Measurements from ENCODE around the gene FAM149B1.
"Not testable (repeated sequence)": the region's sequence is repeated elsewhere in the genome, so short reads cannot be mapped to it uniquely, and the experiment has no call there.

Gene FAM149B1

DNA sequence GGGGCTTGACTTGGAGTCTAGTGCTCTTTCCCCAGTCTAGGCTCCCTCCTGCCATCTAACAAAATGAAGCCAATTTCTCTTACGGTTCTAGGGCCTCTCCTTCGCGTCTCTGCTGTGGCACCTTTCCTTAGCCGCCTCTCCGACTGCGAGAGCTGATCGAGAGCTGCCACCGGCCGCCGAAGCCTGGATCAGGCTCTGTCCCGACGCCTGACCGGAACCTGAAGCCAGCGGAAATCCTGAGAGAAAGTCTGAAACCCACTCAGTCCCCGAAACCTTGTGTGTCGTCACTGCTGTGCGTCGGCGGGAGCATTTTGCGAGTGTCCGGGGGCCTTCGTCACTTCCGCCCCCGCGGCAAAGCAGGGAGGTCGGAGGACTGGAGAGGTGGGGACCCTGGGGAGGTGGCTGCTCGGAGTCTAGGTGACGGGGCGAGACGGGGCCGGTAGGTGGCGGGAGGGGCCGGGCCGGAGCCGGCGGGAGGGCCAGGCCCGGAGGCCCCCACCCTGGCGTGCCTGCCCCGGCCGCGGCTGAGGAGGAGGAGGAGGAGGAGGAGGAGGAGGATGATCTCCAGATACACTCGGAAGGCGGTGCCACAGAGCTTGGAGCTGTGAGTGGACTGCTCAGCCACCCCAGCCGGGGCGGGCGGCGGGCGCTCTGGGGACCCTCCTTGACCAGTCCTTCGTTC lies at the start of gene FAM149B1, which contains the start of gene ECD:
FAM149B1 (plus strand) TSS at position 337 of the 682 bp plus-strand sequence; CDS start at position 558, 221 bp downstream.
ECD (minus strand) TSS at position 226 of the 682 bp plus-strand sequence. CDS start 4,071 bp downstream, outside the sequence.
- in situ Hi-C loops (cut with MboI; ENCODE audit: low sequenced_read_pairs): no loop called here

DNA sequence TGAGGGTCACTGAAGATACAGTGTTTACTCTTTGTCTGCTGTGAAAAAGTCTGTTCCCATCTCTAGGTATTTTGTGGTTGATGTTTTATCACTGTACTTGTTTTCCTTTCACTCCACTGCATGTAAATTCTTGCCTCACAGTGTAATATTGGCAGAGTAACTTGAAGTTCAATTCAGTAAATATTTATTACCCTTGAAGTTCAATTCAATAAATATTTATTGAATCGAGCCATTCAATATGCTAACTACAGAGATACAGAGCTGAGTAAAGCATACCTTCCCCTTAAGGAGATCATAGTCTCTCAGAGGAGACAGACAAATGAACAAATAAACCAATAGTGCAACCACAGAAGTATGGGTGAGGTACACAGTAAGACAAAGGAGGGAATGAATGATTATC lies 48.5 kb upstream of the FAM149B1 start:
- in situ Hi-C loops (cut with MboI; ENCODE audit: low sequenced_read_pairs): no loop called here

DNA sequence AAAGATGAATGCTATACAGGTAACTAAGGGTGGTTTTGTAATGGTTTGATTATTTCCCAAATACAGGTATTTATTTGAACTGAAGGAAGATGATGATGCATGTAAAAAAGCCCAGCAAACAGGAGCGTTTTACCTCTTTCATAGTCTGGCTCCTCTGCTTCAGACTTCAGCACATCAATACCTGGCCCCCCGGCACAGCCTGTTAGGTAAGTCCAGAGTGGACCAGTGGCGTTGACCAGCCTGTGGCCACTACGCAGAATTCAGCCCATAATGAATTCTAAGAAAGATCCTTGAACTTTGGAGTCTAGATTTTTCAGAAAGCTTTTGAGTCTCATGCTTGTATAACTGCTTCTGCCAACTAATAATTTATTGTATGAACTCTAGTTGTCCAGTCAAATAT lies 48.0 kb upstream of the FAM149B1 start:
- in situ Hi-C loops (cut with MboI; ENCODE audit: low sequenced_read_pairs): no loop called here

DNA sequence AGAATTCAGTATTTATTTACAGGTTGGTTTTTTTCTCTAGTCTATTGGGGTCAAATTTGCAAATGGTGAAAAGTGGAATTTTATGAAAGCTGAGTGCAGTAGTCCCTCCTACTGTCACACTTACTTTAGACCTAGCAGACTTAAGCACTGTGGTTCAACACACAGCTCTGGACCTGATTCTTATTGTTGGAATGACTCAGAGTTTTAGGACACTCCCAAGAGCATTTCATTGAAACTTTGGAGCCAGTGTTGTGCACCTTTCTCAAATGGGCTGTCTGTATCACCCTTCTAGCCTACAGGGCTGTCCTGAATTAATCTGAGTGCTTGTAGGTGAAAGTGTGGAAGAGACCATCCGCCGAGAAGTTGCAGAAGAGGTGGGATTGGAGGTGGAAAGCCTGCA lies 41.6 kb upstream of the FAM149B1 start:
- in situ Hi-C loops (cut with MboI; ENCODE audit: low sequenced_read_pairs): no loop called here

DNA sequence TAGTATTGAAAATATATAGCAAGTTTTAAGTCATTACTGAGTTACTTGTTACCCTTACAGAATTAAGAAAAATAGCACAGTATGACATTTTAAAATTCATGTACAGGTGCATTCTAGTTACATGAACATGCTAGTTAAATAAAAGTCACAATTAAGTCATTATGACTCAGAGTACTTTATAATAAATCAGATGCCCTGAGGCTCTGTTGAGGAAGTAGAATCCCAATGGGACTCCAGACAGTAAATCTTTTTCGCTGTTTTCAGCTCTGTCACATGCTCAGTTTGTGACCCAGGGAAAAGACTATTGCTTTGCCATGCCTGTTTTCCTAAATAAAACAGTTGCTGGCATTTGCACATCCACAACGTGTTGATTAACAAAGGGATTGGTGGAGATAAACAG lies 36.6 kb upstream of the FAM149B1 start:
- in situ Hi-C loops (cut with MboI; ENCODE audit: low sequenced_read_pairs): no loop called here

DNA sequence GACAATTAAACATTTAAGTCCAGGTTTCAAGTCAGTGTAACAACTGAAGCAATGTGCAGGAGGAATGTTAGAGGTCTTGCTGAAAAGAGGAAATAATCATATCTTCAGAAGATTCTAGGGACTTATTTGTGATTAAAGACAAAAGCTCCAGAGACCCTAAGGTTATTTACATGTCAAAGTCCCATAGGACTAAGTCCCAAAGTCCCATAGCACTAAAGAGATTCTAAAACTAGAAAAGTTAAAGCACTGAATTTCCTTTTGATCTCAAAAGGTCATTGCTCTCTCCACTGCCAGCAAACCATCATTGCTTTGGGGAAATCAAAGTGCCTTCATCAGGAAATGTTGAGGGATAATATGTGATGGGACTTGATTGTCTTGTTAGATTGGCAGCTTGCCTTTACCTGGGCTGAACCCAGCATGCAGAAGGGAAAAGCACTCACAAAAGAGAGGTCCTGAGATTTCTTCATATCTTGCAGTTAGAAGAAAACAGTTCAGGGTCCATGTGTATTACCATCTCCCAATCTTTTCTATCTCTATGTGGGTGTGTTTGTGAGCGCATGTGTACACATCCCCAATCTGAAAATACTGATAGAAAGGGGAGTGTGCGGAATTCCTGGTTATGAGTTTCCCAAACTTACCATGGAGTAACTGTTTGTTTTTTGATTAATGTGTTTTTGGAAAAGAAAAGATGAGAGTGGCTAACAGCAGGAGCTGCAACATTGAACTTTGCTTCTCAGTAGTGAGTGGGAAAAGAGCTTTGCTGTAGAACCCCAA lies 35.8 kb upstream of the FAM149B1 start:
- in situ Hi-C loops (cut with MboI; ENCODE audit: low sequenced_read_pairs): no loop called here

DNA sequence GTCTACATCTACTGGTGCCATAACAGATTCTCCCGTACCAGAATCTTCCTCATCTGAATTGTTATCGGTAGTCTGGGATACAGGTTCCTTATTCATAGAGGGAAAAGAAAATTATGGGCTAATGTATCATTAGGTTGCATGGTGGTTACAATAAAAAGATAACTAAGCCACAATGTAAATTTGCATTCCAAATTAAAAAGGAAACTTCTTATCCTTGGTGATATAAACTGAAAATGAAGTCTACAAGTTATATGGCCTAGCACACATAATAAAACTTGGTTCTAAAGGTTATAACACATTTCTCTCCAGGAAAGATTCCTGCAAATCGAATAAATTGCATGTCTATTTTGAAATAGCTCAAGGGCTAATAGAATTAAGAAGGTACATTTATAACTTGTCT lies 33.2 kb upstream of the FAM149B1 start:
- in situ Hi-C loops (cut with MboI; ENCODE audit: low sequenced_read_pairs): no loop called here

DNA sequence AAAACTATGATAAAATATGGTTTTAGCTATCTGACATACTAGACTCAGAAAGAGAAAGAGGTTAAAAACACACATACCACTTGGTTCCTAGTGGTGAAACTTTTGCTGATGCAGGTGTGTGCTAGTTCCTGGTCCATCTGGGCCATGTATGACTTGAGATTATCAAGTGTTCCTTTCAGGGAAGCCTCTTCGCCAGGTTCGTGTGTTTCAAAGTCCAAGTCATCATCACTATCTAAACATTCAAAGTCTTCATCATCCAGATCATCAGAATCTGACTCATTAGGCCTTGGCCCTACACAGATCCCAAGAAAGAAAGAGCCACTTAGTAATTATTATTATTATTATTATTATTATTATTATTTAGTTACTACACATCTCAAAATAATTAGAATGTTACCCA lies 31.3 kb upstream of the FAM149B1 start:
- in situ Hi-C loops (cut with MboI; ENCODE audit: low sequenced_read_pairs): no loop called here

DNA sequence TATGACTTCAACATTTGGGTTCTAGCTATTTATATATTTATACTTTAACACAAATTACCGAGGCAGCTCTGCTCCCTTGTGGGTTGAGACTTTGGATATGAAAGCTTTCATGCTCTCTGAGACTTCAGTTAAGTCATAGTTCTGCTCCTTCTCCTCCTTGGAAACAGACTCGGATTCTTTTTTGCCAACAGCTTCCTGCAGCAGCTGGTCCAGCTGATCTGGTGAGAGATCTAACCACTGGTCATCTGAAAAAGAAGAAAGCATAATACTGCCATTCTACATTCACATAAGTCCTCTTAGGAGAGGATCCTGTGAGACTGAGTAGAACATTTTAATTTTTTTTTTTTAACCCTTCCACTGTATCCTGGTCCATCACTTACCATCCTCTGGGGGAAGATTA lies 28.7 kb upstream of the FAM149B1 start:
- in situ Hi-C loops (cut with MboI; ENCODE audit: low sequenced_read_pairs): no loop called here

DNA sequence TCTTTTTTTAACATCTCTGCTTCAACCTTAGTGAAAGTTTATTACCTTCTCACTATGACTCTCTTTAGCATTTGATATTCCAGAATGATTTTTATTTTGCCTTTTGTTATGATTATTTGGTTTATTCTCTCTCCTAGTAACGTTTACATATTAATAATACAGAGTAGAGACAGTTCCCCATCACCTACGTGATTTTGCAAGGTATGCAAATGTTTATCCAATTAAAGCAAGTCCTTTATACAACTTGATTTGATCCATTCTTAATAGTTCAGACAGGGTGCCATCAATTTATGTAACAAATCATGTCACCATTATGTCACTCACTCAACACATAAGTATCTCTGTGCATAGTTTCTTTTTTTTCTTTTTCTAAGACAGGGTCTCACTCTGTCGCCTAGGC lies 26.3 kb upstream of the FAM149B1 start:
- in situ Hi-C loops (cut with MboI; ENCODE audit: low sequenced_read_pairs): no loop called here

DNA sequence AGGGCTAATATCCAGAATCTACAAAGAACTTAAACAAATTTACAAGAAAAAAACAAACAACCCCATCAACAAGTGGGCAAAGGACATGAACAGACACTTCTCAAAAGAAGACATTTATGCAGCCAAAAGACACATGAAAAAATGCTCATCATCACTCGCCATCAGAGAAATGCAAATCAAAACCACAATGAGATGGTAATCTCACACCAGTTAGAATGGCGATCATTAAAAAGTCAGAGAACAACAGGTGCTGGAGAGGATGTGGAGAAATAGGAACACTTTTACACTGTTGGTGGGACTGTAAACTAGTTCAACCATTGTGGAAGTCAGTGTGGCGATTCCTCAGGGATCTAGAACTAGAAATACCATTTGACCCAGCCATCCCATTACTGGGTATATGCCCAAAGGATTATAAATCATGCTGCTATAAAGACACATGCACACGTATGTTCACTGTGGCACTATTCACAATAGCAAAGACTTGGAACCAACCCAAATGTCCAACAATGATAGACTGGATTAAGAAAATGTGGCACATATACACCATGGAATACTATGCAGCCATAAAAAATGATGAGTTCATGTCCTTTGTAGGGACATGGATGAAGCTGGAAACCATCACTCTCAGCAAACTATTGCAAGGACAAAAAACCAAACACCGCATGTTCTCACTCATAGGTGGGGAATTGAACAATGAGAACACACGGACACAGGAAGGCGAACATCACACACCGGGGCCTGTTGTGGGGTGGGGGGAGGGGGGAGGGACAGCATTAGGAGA lies 17.1 kb upstream of the FAM149B1 start:
- in situ Hi-C loops (cut with MboI; ENCODE audit: low sequenced_read_pairs): not testable (repeated sequence)

DNA sequence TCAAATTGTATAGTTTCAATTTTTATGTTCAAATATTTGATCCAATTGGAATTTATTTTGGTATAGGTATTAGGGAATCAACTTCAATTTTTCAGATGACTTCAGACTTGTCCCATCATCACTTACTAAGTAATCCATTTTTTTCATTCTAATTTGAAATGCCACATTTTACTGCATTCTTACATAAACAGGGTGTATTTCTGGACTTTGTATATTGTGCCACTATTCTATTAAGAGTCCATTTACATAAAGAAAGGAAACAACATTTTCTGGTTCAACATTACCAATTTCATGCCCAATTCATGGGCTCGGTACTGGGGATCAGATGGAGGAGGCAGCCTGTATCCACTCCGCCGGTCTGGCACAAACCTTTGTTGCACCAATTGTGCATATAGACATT lies 15.9 kb upstream of the FAM149B1 start:
- in situ Hi-C loops (cut with MboI; ENCODE audit: low sequenced_read_pairs): no loop called here

DNA sequence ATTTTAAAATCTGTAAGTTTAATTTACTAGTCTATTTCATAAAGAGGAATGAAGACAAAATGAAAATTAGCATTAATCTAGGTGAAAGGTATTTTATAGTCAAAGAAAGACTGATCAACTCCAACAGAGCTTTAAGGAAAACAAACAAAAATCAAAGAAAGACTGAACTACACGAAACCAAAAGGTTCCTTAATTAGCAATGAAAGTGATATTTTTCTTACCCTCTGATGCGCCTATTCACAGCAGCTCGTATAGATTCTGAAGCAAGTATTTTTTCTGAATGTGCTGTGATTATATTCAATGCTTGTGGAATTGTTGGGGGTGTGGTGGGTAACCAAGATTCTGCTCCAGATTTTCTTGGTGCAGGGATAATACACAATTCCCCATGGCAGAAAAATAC lies 11.9 kb upstream of the FAM149B1 start:
- in situ Hi-C loops (cut with MboI; ENCODE audit: low sequenced_read_pairs): no loop called here

DNA sequence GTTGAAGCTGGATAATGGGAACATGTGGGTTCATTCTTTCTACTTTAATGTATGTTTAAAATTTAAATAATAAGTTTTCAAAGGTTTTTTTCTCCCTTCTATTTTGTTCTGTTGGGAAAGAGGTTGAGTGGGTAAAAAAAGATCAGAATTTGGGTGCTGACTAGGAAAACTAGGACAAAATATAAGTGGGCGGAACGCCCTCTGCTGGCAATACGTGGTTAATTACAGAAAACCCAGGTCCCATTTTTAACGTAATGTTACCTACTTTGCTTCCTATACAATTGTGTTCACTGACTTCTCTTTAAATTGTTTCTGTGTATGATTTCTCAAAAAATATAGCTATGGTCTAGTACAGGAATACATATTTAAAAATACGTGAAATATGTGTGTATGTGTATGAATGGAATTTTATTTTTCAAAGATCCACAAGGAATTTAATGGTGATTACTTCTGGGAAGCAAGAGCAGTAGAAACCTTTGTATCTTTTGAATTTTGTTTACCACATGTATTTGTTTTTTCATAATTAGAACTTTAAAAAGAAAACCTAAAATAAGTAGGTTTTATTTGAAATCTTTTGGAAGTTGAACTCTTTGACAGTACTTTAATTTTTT lies 8.8 kb upstream of the FAM149B1 start:
- in situ Hi-C loops (cut with MboI; ENCODE audit: low sequenced_read_pairs): no loop called here

DNA sequence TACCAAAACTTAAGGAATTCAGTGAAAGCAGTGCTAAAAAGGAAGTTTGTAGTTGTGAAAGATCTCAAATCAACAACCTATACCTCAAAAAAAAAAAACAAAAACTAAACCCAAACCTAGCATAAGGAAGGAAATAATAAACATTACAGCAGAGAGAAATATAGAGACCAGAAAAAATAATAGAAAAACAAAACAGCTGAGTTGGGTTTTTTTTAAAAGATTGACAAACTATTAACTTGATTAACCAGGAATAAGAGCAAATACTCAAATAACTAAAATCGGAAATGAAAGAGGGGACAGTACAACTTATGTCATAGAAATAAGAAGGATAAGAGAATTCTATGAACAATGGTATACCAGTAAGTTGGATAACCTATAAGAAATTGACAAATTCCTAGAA lies 6.8 kb upstream of the FAM149B1 start:
- in situ Hi-C loops (cut with MboI; ENCODE audit: low sequenced_read_pairs): no loop called here

DNA sequence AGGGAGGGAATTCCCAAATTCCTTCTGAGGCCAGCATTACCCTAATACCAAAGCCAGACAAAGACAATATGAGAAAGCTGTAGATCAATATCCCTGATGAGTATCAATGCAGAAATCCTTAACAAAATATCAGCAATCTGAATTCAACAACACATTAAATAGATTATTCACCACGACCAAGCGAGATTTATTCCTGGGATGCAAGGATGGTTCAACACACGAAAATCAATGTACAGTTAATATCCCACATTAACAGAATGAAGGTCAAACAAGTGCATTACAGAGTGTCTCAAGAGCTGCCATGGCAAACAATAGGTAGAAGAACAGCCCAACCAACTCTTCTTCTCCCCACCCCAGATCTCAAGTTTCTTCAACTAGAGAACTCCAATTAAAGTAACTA lies 6.3 kb upstream of the FAM149B1 start:
- in situ Hi-C loops (cut with MboI; ENCODE audit: low sequenced_read_pairs): no loop called here

DNA sequence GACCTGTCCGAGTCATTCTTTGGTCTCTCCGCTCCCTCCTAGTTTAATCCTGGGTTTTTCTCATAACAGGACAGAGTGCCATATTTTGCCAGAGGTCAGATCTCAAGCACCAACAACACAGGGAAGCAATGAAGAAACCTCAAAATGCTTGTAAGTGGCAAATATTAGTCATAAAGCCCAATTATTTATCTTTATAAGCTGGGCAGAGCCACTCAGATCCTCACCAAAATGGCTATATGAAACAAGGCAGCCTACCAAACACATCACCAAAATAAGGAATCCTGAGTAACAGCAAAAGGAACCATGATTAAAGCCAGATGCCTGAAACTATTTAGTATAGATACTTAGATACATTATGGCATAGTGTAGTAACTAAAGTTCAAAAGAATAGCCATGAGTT lies 4.8 kb upstream of the FAM149B1 start:
- in situ Hi-C loops (cut with MboI; ENCODE audit: low sequenced_read_pairs): no loop called here

DNA sequence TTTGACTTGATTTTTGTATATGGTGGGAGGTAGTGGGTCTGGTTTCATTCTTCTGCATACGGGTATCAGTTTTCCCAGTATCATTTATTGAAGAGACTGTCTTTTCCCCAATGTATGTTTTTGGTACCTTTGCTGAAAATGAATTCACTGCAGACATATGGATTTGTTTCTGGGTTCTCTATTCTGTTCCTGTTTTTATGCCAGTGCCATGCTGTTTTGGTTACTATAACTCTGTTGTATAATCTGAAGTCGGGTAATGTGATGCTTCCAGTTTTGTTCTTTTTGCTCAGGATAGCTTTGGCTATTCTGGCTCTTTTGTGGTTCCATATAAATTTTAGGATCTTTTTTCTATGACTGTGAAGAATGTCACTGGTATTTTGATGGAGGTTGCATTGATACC lies 947 bp upstream of the FAM149B1 start:
- in situ Hi-C loops (cut with MboI; ENCODE audit: low sequenced_read_pairs): no loop called here

DNA sequence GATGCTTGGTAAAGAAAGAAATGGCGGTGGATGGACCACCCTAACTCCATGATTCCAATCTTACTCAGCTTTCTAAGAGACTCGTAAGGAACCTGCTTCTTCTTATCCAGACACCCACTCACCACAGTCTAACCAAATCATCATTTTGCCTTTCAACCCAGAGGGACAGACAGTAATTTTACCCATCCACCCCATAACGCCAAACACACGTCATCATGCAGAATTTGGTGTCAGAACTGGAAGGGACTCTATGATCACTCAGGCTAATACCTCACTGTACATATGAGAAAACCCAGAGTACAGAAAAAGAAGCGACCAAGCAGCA lies 499 bp upstream of the FAM149B1 start:
- in situ Hi-C loops (cut with MboI; ENCODE audit: low sequenced_read_pairs): no loop called here

DNA sequence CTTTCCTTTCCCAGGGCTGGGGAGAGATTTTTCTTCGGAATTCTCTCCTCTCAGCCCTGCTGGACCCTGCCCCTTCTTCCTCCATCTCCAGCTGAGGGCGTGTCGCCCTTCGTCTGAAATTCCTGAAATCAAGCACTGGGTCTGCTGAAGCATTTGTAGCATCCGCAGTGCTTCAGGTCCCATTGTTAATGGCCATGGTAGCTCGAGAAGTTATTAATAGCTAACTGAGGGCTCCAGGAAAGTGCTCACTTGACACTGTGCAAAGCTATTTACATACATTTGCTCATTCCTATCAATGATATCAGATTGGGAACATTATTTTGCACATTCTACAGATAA lies 515 bp downstream of the FAM149B1 start:
- in situ Hi-C loops (cut with MboI; ENCODE audit: low sequenced_read_pairs): no loop called here

DNA sequence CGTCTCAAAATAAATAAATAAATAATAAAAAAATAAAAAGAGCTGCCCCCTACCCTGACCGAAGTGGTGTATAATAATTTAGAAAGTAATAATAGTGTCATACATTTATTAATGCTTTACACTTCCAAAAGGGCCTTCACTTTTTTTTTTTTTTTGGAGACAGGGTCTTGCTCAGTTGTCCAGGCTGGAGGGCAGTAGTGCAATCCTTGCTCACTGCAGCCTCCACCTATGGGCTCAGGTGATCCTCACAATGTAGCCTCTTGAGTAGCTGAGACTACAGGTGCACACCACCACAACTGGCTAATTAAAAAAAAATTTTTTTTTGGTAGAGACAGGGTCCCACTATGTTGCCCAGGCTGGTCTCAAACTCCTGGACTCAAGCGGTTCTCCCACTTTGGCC lies 1.4 kb downstream of the FAM149B1 start:
- in situ Hi-C loops (cut with MboI; ENCODE audit: low sequenced_read_pairs): no loop called here

DNA sequence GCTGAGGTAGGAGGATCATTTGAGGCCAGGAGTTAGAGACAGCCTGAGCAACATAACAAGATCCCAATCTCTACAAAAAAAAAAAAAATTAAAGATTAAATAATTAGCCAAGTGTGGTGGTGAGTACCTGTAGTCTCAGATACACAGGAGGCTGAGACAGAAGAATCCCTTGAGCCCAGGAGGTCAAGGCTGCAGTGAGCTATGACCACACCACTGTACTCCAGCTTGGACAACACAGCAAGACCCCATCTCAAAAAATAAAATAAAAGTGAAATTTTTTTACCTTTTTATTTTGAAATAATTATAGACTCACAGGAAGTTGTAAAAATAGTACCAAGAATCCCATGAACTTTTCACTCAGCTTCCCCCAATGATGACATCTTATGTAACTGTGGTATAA lies 4.9 kb downstream of the FAM149B1 start:
- in situ Hi-C loops (cut with MboI; ENCODE audit: low sequenced_read_pairs): no loop called here

All from hTERT RPE-1 (cell line).